HG02938 (cell line): ENCODE measurements around the gene TGFB1I1.
"Not testable (repeated sequence)": the region's sequence is repeated elsewhere in the genome, so short reads cannot be mapped to it uniquely, and the experiment has no call there.

ENCODE experiments used
- ATAC-seq: cut with Tn5 transposase; IDR thresholded peaks from one replicate; pipeline ENCODE4 v1.9.1; 2021; ENCODE audit warnings: mild to moderate bottlenecking, moderate library complexity; ENCODE audit not compliant: unreplicated experiment

TGFB1I1 gene

GRCh38 chr16:31487071-31487719 is 15.2 kb downstream of the TGFB1I1 start:
- ATAC-seq, result no peak

GRCh38 chr16:31487720-31488467 is 15.9 kb downstream of the TGFB1I1 start:
- peak; percentile 66 for ATAC-seq

- no peak for ATAC-seq
These were observed 16.7 kb downstream of the TGFB1I1 start for GRCh38 chr16:31488468-31489297.

GRCh38 chr16:31489298-31489564 is 17.3 kb downstream of the TGFB1I1 start:
- no peak for ATAC-seq

DNA sequence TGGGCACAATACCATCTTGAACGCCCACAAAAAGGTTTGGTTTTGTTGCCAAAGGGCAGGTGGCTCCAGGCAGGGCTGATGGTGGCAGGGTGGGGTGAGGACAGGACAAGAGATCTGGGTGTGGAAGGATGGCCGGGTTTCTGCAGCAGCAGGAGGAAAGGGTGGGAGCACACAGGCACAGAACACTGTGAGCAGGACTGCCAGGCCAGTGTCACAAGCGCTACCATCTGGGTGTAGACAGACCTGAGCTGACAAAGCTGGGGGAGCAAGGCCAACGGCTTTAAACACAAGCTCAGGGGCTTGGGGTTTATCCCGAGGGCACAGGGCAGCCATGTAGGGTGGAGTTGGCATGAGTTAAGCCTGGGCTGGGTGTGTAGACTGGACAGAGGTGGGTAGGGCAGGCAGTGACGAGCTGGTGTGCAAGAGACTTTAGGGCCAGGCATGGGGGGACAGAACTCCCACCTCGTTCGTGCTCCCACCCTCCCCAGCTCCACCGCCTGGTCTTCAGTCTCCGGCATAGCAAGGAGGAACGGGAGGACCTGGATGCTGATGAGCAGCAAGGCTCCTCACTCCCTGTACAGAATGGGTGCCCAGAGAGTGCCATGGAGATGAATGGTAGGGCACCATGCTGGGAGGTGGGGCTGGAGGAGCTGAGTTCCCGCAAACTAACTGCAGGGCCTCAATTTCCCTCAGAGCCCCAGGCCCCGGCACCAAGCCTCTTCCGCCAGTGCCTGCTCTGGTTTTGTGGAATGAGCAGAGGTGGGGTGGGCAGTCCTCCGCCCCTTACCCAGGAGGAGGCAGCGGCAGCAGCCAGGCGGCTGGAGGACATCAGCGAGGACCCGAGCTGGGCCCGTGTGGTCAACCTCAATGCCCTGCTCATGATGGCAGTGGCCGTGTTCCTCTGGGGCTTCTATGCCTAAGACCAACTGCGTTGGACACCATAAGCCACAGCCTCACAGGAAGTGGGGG is 17.9 kb downstream of the TGFB1I1 start:
- ATAC-seq, result no peak

GRCh38 chr16:31491778-31492418 is 19.9 kb downstream of the TGFB1I1 start:
- no peak for ATAC-seq

- no peak for ATAC-seq
These were observed 21.7 kb downstream of the TGFB1I1 start for GRCh38 chr16:31493506-31494125.

DNA sequence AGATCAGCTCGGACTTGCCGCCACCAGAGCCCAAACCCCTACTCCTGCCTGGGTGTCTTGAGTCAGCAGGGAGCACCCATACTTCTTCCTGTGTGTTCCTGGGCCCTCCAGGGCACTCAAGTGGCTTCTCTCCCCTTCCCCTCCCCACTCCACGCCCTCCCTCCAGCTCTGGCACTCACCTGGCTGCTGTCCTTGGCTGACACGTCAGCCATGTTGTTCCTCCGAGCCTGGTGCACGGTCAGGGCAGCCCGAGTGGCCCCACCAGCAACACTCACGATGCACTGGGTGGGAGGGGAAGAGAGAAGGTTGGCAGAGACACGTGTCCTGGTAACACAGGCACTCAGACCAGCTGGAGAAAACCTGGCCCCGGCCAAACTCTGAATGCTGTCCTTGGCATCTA is 24.7 kb downstream of the TGFB1I1 start:
- ATAC-seq, result no peak

DNA sequence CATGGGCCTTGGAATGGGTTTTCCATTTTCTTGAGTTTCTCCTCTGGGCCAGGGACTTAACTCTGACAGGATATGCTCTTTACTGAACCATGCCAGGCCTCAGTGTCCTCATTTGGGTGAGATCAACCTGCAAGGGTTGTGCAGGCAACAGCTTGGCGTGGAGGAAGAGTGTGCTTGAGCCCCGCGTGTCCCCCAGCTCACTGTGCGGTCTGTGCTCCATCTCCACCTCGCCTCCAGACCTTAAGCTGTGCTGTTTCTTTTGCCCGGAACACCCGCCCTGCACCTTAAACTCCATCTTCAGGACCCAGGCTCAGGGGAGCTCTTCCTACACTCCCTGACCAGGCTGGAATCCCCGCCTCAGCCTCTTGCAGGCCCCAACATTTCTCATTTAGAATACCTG is 26.5 kb downstream of the TGFB1I1 start:
- ATAC-seq, result no peak

DNA sequence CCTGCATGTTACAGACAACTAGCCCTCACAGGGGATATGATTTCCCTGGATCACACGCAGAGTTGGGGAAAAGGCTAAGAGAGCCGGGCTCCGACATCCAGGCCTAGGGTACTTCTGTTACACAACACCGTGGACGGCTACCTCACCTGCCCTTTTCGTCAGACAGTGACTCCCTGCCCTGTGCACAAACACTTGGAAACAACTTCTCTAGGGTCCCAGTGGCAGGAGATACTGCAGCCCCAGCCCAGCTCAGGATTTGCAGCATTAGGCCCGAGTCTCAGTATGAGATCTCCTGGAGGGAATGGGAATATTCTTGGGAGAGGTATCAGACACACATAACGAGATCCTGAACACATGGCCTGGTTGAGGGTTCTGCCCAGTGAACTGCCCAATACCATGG is 28.0 kb downstream of the TGFB1I1 start:
- ATAC-seq, result no peak

- ATAC-seq, result no peak
These were observed 29.4 kb downstream of the TGFB1I1 start for GRCh38 chr16:31501226-31501965.

GRCh38 chr16:31501966-31502348 is 30.0 kb downstream of the TGFB1I1 start:
- no peak for ATAC-seq

DNA sequence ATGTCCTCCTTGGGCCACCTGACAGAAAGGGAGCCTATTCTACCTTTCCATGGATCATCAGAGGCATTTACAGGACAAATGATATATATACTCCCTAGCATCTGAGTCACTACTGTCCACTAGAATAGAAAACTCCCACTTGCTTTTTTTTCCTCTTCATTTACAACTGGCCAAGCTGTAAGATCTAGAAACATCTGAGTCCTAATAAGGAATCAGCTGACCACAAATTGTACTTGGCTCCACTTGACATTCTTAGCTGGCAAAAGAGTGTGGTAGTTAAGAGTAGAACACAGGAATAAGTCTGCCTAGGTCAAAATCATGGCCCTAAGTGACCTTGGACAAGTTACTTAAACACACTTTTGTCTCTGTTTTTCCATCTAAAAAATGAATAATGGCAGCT is 31.0 kb downstream of the TGFB1I1 start:
- ATAC-seq, result no peak

GRCh38 chr16:31503555-31503954 is 31.6 kb downstream of the TGFB1I1 start:
- not testable (repeated sequence) for ATAC-seq

- no peak for ATAC-seq
These were observed 32.2 kb downstream of the TGFB1I1 start for GRCh38 chr16:31504159-31504558.

GRCh38 chr16:31505483-31505882 is 33.5 kb downstream of the TGFB1I1 start:
- peak; percentile 61 for ATAC-seq

- no peak for ATAC-seq
These were observed 35.6 kb downstream of the TGFB1I1 start for GRCh38 chr16:31507617-31507928.

- peak; percentile 80 for ATAC-seq
These were observed 36.2 kb downstream of the TGFB1I1 start, which contains the start of gene RUSF1 for GRCh38 chr16:31507929-31508705. Gene RUSF1, minus strand, starts transcription at chr16:31508391. Its CDS starts 18 bp downstream, at chr16:31508373.
